Measurements from ENCODE around the gene CCDC122. TPM values are rescaled to one million over a fixed set of nuclear protein-coding genes. Genes with fewer than 3 reads are reported as not detected.

Gene CCDC122
- total and polyA plus RNA-seq, 2 donors (not counting 3 experiments of a cell fraction or from before 2014, with no cell fraction given): 0.57 to 7.5 TPM

DNA sequence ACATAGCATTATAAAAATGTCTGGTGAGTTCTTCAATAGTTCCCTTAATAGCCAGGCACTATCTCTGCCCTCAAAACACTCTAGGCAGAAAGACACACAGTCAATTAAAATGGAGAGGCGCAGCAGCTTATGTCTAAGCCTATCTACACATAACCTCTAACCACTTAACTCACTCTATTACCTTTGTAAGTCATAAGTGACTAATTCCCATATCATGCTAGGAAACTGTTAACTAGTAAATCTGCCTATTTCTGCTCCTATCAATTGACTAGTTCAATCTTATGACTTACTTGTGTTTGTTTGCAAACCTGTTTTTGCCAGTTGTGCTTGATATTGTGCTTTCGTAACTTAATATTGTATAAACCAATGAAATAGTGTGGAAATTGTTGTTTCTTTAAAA, 3.2 kb downstream of the CCDC122 start:
- Histone ChIP-seq H4K20me1 (replicated peaks; ENCODE audit: control insufficient read depth, extremely low read depth, insufficient read depth, low read length) (peaks cover 2% of the 10 kb centered on the region), H3K27me3 (ENCODE audit: control insufficient read depth in 2 of 2, insufficient read depth in 2 of 2, low read length in 2 of 2) (no peaks in the 10 kb centered on the region), H3K79me2 (ENCODE audit: control insufficient read depth, insufficient read depth, low read length) (no peaks in the 10 kb centered on the region), H3K4me3 (replicated peaks in 1 of 3; ENCODE audit: insufficient read depth in 1 of 3, low read depth in 1 of 3, low read length in 3 of 3) (no peak overlapping the region), H3K9me3 (replicated peaks; ENCODE audit: control insufficient read depth, insufficient read depth, low read length) (no peaks in the 10 kb centered on the region), H3K27ac (ENCODE audit: insufficient read depth, low read depth, low read length) (no peak overlapping the region), H3K4me1 (ENCODE audit: control insufficient read depth, extremely low read depth, insufficient read depth, low read length) (peaks cover 11% of the 10 kb centered on the region), H3K9me1 (replicated peaks; ENCODE audit: control insufficient read depth, extremely low read depth, insufficient read depth, low read length) (no peaks in the 10 kb centered on the region), H3K36me3 (ENCODE audit: control insufficient read depth in 2 of 2, extremely low read depth in 1 of 2, insufficient read depth in 2 of 2, low read length in 2 of 2) (peaks cover 0 to under 1% of the 10 kb centered on the region in 2 experiments), H2AFZ (ENCODE audit: low read depth, low read length) (no peak overlapping the region), H3K9ac (replicated peaks; ENCODE audit: extremely low read depth, insufficient read depth, low read length) (no peak overlapping the region), H3K4me2 (ENCODE audit: insufficient read depth, low read length) (no peak overlapping the region)
- intact Hi-C loops (cut with micrococcal nuclease) (loop anchor here (10.0 kb wide), 1 partner anchor 512 kb away; no protein-coding TSS in a partner anchor), dilution Hi-C loops (cut with MboI; ENCODE audit: extremely low pct_ligation_motif_present, low sequenced_read_pairs) (no loop called here)
- POLR2A ChIA-PET: no interaction called here
- FAIRE-seq: no peak
- CTCF ChIA-PET: interaction anchor here (1.0 to 2.1 kb wide), 5 partner anchors 28 to 1281 kb away, joined by 3 to 10 read pairs (median 3); no protein-coding TSS in a partner anchor
- no peak for DNase-seq (ENCODE audit: low read depth, low spot score)
- no TSS peak for BruUV-seq (replicated peaks)
- TF ChIP-seq, protein P1, sequence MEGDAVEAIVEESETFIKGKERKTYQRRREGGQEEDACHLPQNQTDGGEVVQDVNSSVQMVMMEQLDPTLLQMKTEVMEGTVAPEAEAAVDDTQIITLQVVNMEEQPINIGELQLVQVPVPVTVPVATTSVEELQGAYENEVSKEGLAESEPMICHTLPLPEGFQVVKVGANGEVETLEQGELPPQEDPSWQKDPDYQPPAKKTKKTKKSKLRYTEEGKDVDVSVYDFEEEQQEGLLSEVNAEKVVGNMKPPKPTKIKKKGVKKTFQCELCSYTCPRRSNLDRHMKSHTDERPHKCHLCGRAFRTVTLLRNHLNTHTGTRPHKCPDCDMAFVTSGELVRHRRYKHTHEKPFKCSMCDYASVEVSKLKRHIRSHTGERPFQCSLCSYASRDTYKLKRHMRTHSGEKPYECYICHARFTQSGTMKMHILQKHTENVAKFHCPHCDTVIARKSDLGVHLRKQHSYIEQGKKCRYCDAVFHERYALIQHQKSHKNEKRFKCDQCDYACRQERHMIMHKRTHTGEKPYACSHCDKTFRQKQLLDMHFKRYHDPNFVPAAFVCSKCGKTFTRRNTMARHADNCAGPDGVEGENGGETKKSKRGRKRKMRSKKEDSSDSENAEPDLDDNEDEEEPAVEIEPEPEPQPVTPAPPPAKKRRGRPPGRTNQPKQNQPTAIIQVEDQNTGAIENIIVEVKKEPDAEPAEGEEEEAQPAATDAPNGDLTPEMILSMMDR (IDR thresholded peaks at IDR 0.05; ENCODE audit: extremely low read depth in 1 of 2, insufficient read depth in 1 of 2, low read depth in 1 of 2, low read length in 2 of 2): no peak
- TF ChIP-seq, protein P2, sequence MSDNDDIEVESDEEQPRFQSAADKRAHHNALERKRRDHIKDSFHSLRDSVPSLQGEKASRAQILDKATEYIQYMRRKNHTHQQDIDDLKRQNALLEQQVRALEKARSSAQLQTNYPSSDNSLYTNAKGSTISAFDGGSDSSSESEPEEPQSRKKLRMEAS (IDR thresholded peaks at IDR 0.05; ENCODE audit: insufficient read depth, insufficient read length): no peak
- TF ChIP-seq EZH2 (IDR thresholded peaks at IDR 0.05; ENCODE audit: borderline replicate concordance, low read depth, low read length, severe bottlenecking) (no peak), MYC (IDR thresholded peaks at IDR 0.05; ENCODE audit: low read depth, low read length) (no peak), GATA2 (IDR thresholded peaks at IDR 0.05; ENCODE audit: insufficient read depth, insufficient read length, low read depth, low read length) (no peak), POLR2AphosphoS5 (IDR thresholded peaks at IDR 0.05; ENCODE audit: insufficient read depth, low read depth, low read length) (no peak), FOS (IDR thresholded peaks at IDR 0.05; ENCODE audit: borderline replicate concordance, insufficient read depth, low read length) (no peak), POLR2A (IDR thresholded peaks at IDR 0.05; ENCODE audit: low read depth, low read length) (no peak), JUN (IDR thresholded peaks at IDR 0.05; ENCODE audit: borderline replicate concordance, insufficient read depth, insufficient read length, low read depth) (no peak)

Data from endothelial cell of umbilical vein (primary cell).